Activated naive CD4-positive, alpha-beta T cell treated with anti-CD3 and anti-CD28 coated beads, Interleukin-2, amount 50 U/mL, for 24 hours (primary cell): ENCODE data around the gene KIAA0753.

Experiments used
- H3K27ac Mint-ChIP-seq: one replicate; pipeline ENCODE4 v1.8.0; 2021; ENCODE audit warnings: mild to moderate bottlenecking, mixed read lengths
- H3K27me3 Mint-ChIP-seq: one replicate; pipeline ENCODE4 v1.8.0; 2021; ENCODE audit warnings: mixed read lengths
- H3K36me3 Mint-ChIP-seq: one replicate; pipeline ENCODE4 v1.8.0; 2021; ENCODE audit warnings: mixed read lengths
- H3K4me1 Mint-ChIP-seq: one replicate; pipeline ENCODE4 v1.8.0; 2021; ENCODE audit warnings: mixed read lengths
- H3K4me3 Mint-ChIP-seq: one replicate; pipeline ENCODE4 v1.8.0; 2021; ENCODE audit warnings: mild to moderate bottlenecking, mixed read lengths
- H3K9me3 Mint-ChIP-seq: one replicate; pipeline ENCODE4 v1.8.0; 2021; ENCODE audit warnings: mixed read lengths

KIAA0753 gene

DNA sequence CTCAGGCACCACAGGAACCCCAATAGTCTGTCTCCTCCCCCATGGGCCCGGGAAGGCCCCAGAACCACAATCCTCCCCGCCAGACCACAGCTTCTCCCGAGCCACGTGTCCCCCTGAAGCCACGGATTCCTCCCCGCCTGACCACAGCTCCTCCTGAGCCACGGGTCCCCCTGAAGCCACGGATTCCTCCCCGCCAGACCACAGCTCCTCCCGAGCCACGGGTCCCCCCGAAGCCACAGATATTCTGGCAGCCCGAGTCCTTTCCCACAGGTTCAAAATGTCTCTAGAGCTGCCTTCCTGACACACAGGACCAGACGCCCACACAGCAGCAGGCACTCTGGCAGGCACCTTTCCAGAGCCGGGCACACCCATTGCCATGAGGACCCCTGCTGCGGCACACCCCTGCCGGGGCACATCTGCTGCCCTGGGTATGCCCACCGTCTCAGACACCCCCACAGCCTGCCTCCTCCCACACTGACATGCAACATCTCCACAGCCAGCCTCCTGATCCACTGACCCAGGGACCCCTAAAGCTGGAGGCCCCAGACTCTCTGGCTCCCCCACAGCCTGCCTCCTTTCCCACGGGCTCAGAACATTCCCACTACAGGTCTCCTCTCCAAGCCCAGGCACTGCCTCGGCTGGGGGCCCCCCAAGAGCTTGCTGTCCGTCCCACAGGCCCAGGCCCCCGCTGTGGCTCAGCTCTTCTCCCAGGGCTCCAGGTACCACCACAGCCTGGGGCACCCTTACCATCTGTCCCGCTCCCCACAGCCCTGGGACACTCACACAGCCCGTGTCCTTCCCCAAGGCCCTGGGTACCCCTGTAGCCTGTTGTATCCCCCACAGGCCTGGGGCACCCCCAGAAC is 2.2 kb downstream of the KIAA0753 start:
- H3K4me3 Mint-ChIP-seq: peak overlapping the region; percentile 87
- H3K9me3 Mint-ChIP-seq: no peaks in the 10 kb centered on the region
- peaks cover 29% of the 10 kb centered on the region for H3K4me1 Mint-ChIP-seq
- peak overlapping the region; percentile 46 for H3K27ac Mint-ChIP-seq
- no peaks in the 10 kb centered on the region for H3K27me3 Mint-ChIP-seq
- peaks cover 12% of the 10 kb centered on the region for H3K36me3 Mint-ChIP-seq

DNA sequence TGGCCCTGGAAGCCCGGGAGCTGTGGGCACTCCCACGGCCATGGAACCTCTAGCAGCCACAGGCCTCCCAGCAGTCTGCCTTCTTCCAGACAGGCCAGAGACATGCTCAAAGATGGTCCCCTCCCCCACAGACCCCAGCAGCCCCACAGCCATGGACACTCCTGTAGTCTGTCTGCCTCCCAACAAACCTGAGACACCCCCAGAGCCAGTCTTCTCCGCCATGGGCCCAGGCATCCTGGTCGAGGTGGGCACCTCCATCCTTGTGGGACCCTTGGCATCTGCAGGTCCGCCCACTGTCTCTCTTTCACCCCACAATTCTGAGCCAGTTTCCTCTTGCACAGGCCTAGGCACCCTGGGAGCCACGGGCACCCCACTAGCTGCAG is 3.1 kb downstream of the KIAA0753 start:
- no peak overlapping the region for H3K27ac Mint-ChIP-seq
- H3K4me1 Mint-ChIP-seq: peaks cover 20% of the 10 kb centered on the region
- H3K27me3 Mint-ChIP-seq: no peaks in the 10 kb centered on the region
- peaks cover 14% of the 10 kb centered on the region for H3K36me3 Mint-ChIP-seq
- no peaks in the 10 kb centered on the region for H3K9me3 Mint-ChIP-seq
- no peak overlapping the region for H3K4me3 Mint-ChIP-seq

DNA sequence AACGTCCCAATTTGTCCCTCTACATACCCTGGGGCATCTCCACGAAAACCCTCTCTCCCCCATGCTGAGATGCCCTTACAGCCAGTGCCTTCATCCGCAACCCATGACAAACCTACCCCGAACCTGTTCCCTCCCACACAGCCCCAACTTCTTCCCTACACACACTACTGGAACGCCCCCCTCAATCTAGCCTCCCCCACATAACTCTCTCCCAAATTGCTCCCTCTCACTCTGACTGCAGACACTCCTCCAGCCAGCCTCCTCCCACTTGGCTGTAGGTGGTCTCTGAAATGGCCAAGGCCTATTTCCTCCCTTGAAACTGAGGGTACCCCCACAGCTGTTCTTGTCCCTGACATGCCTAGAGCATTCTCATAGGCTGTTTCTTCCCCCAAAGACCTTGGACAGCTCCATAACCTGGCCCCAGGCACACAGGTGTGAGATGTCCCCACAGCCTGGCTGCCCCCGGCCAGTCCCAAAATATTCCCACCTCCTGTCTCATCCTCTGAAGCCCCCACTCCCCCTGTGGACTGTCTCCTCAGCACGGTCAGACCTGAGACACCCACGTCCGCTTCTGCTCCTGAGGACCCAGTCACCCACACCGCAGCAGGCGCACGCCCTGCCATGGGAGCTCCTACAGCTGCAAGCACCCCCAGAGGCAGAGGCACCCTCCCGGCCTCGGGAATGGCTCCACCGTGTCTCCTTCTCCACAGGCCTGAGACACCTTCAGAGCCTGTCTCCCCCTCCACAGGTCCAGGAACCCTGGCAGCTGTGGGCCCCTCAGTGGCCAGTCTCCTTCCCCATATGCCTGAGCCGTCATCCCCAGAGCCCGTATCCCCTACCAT is 3.7 kb downstream of the KIAA0753 start:
- Mint-ChIP-seq H3K27me3 (no peaks in the 10 kb centered on the region), H3K4me1 (peaks cover 15% of the 10 kb centered on the region), H3K36me3 (peaks cover 17% of the 10 kb centered on the region), H3K27ac (no peak overlapping the region), H3K4me3 (no peak overlapping the region), H3K9me3 (no peaks in the 10 kb centered on the region)

DNA sequence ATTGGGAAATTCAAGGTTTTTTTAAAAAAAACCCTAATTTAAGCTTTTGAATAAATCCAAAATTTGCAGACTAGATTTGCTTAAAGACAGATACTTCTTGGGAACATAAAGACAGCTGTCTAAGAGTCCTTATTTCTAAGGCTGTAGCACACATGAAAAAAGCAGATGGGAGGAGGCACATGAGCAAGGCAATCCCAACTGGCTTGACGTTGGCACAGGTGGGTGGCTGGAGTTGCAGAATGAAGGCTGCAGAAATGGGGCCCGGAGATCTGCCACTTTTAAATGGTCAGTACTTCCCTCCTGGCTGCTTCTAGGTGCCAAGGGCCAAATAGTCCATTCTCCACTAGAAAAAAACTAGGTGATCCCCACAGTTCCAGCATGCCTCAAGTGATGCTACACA is 4.4 kb downstream of the KIAA0753 start:
- Mint-ChIP-seq H3K27me3 (no peaks in the 10 kb centered on the region), H3K9me3 (no peaks in the 10 kb centered on the region), H3K4me1 (peaks cover 20% of the 10 kb centered on the region), H3K4me3 (no peak overlapping the region), H3K36me3 (peaks cover 20% of the 10 kb centered on the region), H3K27ac (no peak overlapping the region)

DNA sequence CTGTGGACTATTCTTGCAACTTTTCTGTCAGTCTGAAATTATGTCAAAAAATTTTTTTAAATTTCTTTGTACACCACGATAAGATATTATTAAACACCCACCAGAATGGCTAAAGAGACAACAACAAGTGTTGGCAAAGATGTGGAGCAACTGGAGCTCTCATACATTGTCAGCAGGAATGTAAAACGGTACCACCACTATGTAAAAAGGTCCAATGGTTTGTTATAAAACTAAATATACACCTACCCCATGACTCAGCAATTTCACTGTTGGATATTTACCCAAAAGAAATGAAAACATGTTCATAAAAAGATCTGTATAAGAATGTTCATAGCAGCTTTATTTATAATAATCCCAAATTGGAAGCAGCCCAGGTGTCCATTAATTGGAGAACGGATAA is 7.2 kb downstream of the KIAA0753 start:
- Mint-ChIP-seq H3K4me1 (peaks cover 15% of the 10 kb centered on the region), H3K36me3 (peaks cover 28% of the 10 kb centered on the region), H3K27ac (no peak overlapping the region), H3K9me3 (no peaks in the 10 kb centered on the region), H3K27me3 (no peaks in the 10 kb centered on the region), H3K4me3 (no peak overlapping the region)

DNA sequence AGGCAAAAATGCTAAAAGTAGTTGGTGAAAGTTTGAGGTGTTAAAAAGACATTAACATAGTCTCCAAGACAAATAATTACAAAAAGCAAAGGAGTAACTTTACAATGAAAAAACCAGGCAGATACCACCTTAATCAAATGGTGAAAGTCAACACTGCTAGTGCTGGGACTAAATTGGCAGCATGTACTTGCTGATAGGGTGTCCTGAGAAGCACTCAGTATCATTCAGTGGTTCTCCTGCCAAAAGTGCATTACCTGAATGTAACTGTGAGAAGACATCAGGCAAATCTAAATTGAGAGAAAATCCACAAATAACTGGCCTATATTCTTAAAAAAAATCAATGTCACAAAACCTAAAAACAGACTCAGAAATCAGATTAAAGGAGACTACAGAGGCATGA is 8.0 kb downstream of the KIAA0753 start:
- Mint-ChIP-seq H3K9me3 (no peaks in the 10 kb centered on the region), H3K27ac (no peak overlapping the region), H3K4me3 (no peak overlapping the region), H3K36me3 (peaks cover 32% of the 10 kb centered on the region), H3K4me1 (peaks cover 11% of the 10 kb centered on the region), H3K27me3 (no peaks in the 10 kb centered on the region)

DNA sequence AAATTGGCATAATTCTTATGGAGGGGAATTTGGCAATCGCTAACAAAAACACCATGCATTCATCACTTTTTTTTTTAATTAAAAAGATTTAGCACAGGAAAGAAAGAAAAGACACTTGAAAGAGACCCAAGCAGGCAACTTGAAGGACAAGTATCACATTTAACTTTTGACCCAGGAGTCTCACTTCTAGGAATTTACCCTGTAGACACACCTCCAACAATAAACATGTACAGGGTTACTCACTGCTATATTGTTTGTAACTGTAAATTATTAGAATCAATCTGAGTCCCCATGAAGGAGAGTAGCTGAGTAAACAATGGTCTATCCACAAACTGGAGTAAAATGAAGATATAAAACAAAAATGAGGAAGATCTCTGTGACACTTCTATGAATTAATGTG is 10.1 kb downstream of the KIAA0753 start:
- H3K27ac Mint-ChIP-seq: no peak overlapping the region
- H3K4me1 Mint-ChIP-seq: peaks cover 11% of the 10 kb centered on the region
- H3K4me3 Mint-ChIP-seq: no peak overlapping the region
- peaks cover 37% of the 10 kb centered on the region for H3K36me3 Mint-ChIP-seq
- no peaks in the 10 kb centered on the region for H3K9me3 Mint-ChIP-seq
- no peaks in the 10 kb centered on the region for H3K27me3 Mint-ChIP-seq

DNA sequence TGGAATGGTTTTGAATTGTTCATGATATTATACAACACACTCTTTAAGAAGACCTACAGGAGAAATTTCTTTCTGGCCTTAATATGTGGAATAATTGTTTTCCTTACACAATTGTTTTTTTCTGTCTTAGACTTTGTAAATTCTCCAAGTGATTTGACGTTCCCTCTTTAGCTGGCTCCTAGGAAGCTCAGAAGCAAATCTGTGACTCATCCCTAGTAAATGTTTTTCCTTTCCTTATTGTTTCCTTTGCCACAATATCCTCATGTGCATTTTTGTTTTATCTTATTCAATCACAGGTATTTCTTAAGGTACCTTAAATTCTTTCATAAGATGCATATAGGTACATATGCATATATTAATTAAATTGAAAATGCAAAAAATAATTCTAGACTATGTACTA is 13.5 kb downstream of the KIAA0753 start:
- Mint-ChIP-seq H3K4me1 (peaks cover 11% of the 10 kb centered on the region), H3K9me3 (no peaks in the 10 kb centered on the region), H3K4me3 (no peak overlapping the region), H3K27me3 (no peaks in the 10 kb centered on the region), H3K36me3 (peaks cover 22% of the 10 kb centered on the region), H3K27ac (no peak overlapping the region)

DNA sequence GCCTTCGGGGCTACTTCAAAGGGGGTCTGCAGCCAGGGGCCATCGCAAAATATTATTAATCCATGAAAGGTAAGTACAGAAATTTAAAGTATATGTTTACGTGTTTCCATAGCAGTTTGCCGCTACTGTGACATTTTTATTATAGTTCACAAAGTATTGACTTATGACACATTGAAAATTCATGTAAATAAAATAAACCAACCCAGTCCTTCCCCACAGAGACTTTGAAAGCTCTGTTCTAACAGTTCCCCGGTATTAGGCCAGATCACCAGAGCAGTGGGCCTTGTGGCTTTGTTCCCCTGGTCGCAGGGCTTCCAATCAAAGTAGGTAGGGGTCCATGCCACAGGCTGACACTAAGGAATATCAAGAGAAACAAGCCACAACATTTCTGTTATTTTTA is 13.9 kb downstream of the KIAA0753 start:
- Mint-ChIP-seq H3K9me3 (no peaks in the 10 kb centered on the region), H3K27me3 (no peaks in the 10 kb centered on the region), H3K36me3 (peaks cover 22% of the 10 kb centered on the region), H3K4me1 (peaks cover 11% of the 10 kb centered on the region), H3K27ac (no peak overlapping the region), H3K4me3 (no peak overlapping the region)

DNA sequence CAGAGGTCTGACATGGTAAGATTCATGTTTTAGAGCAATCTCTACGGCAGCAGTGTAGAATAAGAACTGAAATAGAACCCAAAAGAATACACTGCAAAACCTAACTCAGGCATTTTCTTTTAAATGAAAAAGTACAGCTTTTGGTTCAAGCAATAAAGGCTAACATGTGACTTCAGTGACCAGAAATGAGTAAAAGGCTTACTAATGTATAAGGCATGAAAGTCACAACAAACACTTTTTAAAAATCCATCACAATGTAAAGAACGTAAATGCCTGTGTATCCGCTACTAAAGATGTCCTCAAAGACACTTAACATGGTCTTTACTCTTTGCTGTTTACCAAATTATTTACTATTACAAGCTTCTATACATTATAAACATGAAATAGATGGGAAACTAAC is 16.6 kb downstream of the KIAA0753 start:
- Mint-ChIP-seq H3K4me1 (no peaks in the 10 kb centered on the region), H3K27me3 (no peaks in the 10 kb centered on the region), H3K36me3 (peaks cover 18% of the 10 kb centered on the region), H3K9me3 (no peaks in the 10 kb centered on the region), H3K27ac (no peak overlapping the region), H3K4me3 (no peak overlapping the region)

DNA sequence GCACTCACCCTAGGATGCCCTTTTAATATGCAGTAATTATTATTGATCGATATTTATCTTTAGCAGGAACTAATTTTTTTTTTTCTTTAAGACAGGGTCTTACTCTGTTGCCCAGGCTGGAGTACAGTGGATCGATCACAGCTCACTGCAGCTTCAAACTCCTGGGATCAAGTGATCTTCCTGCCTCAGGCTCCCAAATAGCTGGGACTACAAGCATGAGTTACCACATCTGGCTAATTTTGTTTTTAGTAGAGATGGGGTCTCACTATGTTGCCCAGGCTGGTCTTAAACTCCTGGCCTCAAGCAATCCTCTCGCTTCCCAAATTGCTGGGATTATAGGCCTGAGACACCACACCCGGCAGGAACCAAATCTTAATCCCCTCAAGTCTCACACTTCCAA is 29.3 kb downstream of the KIAA0753 start:
- H3K4me1 Mint-ChIP-seq: no peaks in the 10 kb centered on the region
- no peaks in the 10 kb centered on the region for H3K9me3 Mint-ChIP-seq
- no peaks in the 10 kb centered on the region for H3K27me3 Mint-ChIP-seq
- no peak overlapping the region for H3K27ac Mint-ChIP-seq
- peaks cover 10% of the 10 kb centered on the region for H3K36me3 Mint-ChIP-seq
- no peak overlapping the region for H3K4me3 Mint-ChIP-seq

DNA sequence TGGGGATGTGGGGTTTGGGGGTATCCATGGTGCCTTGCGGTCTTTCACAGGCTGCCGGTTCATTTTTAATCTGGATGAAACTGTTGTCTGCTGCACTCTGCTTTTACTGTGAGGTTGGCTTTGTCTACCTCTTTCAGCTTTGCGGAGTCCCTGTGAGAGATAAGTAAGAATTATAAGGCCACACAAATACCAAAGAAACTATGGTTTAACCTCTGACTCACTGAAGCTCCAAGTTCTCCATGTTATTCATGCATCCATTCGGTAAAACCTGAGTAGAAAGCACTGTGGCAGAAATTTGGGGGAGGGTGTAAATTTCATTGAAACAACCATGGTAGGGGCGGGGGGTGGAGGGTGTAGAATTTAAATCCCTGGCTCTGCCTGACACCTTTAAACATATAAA is 30.5 kb downstream of the KIAA0753 start:
- no peak overlapping the region for H3K27ac Mint-ChIP-seq
- peaks cover 10% of the 10 kb centered on the region for H3K36me3 Mint-ChIP-seq
- H3K4me1 Mint-ChIP-seq: no peaks in the 10 kb centered on the region
- no peak overlapping the region for H3K4me3 Mint-ChIP-seq
- H3K9me3 Mint-ChIP-seq: no peaks in the 10 kb centered on the region
- H3K27me3 Mint-ChIP-seq: no peaks in the 10 kb centered on the region

DNA sequence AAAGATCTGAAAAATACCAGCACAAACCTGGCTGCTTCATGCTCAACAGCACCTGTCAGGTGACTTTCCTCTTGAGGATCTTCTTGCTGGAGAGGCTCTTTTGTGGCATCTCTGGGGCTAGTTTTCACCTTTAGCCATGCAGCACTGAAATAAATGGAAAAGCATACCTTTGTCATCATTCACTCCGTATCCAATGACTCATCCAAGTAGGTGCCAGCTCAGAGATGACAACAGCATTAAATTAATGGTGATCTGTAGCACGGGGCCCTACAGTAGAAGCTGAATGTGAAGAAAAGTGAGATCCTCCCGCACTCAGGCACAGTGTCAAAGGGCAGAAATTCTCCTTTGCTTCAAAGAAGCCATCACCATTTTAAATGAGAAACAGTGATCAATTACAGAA is 32.2 kb downstream of the KIAA0753 start:
- Mint-ChIP-seq H3K36me3 (peaks cover 12% of the 10 kb centered on the region), H3K9me3 (no peaks in the 10 kb centered on the region), H3K4me3 (no peak overlapping the region), H3K27ac (no peak overlapping the region), H3K27me3 (no peaks in the 10 kb centered on the region), H3K4me1 (no peaks in the 10 kb centered on the region)

DNA sequence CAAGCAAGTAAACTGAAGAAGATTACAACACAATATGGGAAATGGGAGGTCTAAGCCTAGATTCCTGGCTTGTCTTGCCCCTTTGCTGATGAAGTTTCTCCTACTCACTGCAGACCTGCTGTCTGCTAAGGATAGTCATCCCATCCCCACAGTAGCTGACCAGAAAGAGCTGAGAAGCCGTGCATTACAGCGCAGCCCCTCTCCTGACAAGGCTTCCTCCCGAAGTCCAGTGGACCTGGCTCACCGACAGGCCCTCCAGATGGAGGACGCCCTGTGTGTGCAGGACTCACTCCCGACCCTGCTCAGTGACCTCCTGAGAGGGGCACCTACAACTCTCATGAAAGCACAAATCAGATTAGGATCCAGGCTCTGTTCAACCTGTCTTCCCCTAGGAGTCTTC is 35.4 kb downstream of the KIAA0753 start:
- Mint-ChIP-seq H3K4me3 (no peak overlapping the region), H3K9me3 (no peaks in the 10 kb centered on the region), H3K27me3 (no peaks in the 10 kb centered on the region), H3K4me1 (peaks cover 6% of the 10 kb centered on the region), H3K36me3 (peaks cover 13% of the 10 kb centered on the region), H3K27ac (no peak overlapping the region)

DNA sequence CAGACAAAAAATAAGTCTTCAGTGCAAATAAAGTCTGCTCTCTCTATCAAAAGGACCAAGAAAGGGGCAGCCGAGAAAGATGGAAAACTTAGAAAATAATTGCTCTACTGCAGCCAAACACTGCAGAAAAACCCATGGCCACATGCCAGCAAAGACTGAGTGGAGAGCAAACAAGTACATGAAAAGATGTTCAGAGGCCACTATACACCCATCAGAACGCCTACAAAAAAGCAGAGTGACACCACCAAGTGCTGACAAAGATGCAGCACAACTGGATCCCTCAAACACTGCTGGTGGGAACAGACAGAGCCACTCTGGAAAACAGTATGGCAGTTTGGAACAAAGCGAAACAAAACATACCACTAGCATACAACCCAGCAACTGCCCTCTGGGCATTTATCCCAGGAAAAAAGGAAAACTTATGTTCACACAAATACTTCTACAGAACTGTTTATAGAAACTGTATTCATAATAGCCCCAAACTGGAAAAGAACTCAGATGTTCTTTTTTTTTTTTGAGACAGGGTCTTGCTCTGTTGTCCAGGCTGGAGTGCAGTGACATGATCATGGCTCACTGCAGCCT is 36.7 kb downstream of the KIAA0753 start:
- H3K4me1 Mint-ChIP-seq: peaks cover 6% of the 10 kb centered on the region
- no peak overlapping the region for H3K27ac Mint-ChIP-seq
- H3K27me3 Mint-ChIP-seq: no peaks in the 10 kb centered on the region
- H3K4me3 Mint-ChIP-seq: no peak overlapping the region
- H3K9me3 Mint-ChIP-seq: no peaks in the 10 kb centered on the region
- H3K36me3 Mint-ChIP-seq: peaks cover 12% of the 10 kb centered on the region

DNA sequence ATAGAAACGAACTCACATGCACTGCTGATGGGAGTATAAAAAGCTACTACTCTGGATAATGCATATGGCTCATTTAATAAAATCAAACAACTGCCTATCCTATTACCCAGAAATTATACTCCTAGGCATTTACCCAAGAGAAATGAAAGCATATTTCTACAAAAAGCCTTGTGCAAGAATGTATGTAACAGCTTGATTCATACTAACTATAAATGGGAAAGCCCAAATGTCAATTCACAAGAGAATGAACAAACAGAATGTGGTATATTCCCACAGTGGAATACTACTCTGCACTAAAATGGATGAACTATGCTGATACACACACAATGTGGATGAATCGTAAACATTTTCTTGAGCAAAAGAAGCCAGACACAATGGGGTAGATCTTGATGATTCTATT is 38.4 kb downstream of the KIAA0753 start:
- Mint-ChIP-seq H3K4me1 (peaks cover 6% of the 10 kb centered on the region), H3K27ac (no peak overlapping the region), H3K36me3 (peaks cover 9% of the 10 kb centered on the region), H3K4me3 (no peak overlapping the region), H3K27me3 (no peaks in the 10 kb centered on the region), H3K9me3 (no peaks in the 10 kb centered on the region)
